ENCODE measurements around the gene BFSP2.

- TF ChIP-seq CTCF (IDR thresholded peaks at IDR 0.05): no peak
- TF ChIP-seq POLR2A (IDR thresholded peaks at IDR 0.05): no peak
Measured at GRCh38 chr3:133361435-133361834, 38.4 kb upstream of the BFSP2 start.
